GM21825 (cell line): ENCODE measurements around the gene TMEM250.

Experiments
- ATAC-seq: cut with Tn5 transposase; IDR thresholded peaks from one replicate; pipeline ENCODE4 v1.9.1; 2021; ENCODE audit warnings: mild to moderate bottlenecking, moderate library complexity; ENCODE audit not compliant: unreplicated experiment

TMEM250 gene

GRCh38 chr9:136147890-136148714, 29.4 kb upstream of the TMEM250 start:
- no peak for ATAC-seq

- no peak for ATAC-seq
Measured at GRCh38 chr9:136147038-136147889, 28.6 kb upstream of the TMEM250 start.

- ATAC-seq, result no peak
Measured at GRCh38 chr9:136146126-136147037, 27.7 kb upstream of the TMEM250 start.

- no peak for ATAC-seq
Measured at GRCh38 chr9:136145580-136145979, 26.9 kb upstream of the TMEM250 start.

- ATAC-seq, result no peak
Measured at GRCh38 chr9:136144450-136144849, 25.8 kb upstream of the TMEM250 start.

GRCh38 chr9:136143215-136144001, 24.7 kb upstream of the TMEM250 start:
- no peak for ATAC-seq

- ATAC-seq, result no peak
Measured at GRCh38 chr9:136142859-136143214, 24.2 kb upstream of the TMEM250 start.

- no peak for ATAC-seq
Measured at GRCh38 chr9:136142414-136142796, 23.7 kb upstream of the TMEM250 start.

GRCh38 chr9:136141682-136142413, 23.2 kb upstream of the TMEM250 start:
- ATAC-seq, result no peak

GRCh38 chr9:136140966-136141365, 22.3 kb upstream of the TMEM250 start:
- no peak for ATAC-seq

- no peak for ATAC-seq
Measured at GRCh38 chr9:136140046-136140445, 21.4 kb upstream of the TMEM250 start.

- ATAC-seq, result no peak
Measured at GRCh38 chr9:136138566-136138965, 19.9 kb upstream of the TMEM250 start.

GRCh38 chr9:136137321-136138265, 18.9 kb upstream of the TMEM250 start:
- no peak for ATAC-seq

- ATAC-seq, result no peak
Measured at GRCh38 chr9:136136127-136136925, 17.7 kb upstream of the TMEM250 start.

GRCh38 chr9:136135326-136136126, 16.9 kb upstream of the TMEM250 start:
- no peak for ATAC-seq

GRCh38 chr9:136133959-136134484, 15.3 kb upstream of the TMEM250 start:
- ATAC-seq, result no peak
